GM23338 (cell line): ENCODE results near the gene KRTAP13-1. TPM values are rescaled to one million over a fixed set of nuclear protein-coding genes. Genes with fewer than 3 reads are reported as not detected.

Source experiments
- ATAC-seq: fragments of 200-7000 bp; cut with Tn5 transposase; 3 replicates; pipeline ENCODE4 v1.9.1; 2020
- DNase-seq: peaks from one replicate; pipeline ENCODE4 v3.0.0-alpha.2; 2015; ENCODE audit warnings: low spot score
- H2AFZ ChIP-seq: fragments of 200-600 bp; sonication (generic); 2 replicates; pipeline ENCODE4 v1.8.0; 2016; ENCODE audit warnings: antibody characterized with exemption, mild to moderate bottlenecking, moderate library complexity
- H3F3A ChIP-seq: fragments of 200-600 bp; sonication (generic); replicated peaks from 2 replicates; pipeline ENCODE4 v1.8.0; 2017; ENCODE audit warnings: antibody characterized with exemption, mixed run types, low read depth
- H3K27ac ChIP-seq: fragments of 200-600 bp; sonication (generic); 2 replicates; pipeline ENCODE4 v1.6.1; 2016; ENCODE audit warnings: low read depth
- H3K27me3 ChIP-seq: fragments of 200-600 bp; sonication (generic); 2 replicates; pipeline ENCODE4 v1.8.0; 2016; ENCODE audit warnings: mild to moderate bottlenecking, mixed run types, moderate library complexity; ENCODE audit not compliant: insufficient read depth
- H3K36me3 ChIP-seq: fragments of 200-600 bp; sonication (generic); 2 replicates; pipeline ENCODE4 v1.8.0; 2016; ENCODE audit warnings: mild to moderate bottlenecking; ENCODE audit not compliant: insufficient read depth
- H3K4me1 ChIP-seq: fragments of 200-600 bp; sonication (generic); 2 replicates; pipeline ENCODE4 v1.8.0; 2016; ENCODE audit warnings: mild to moderate bottlenecking, moderate library complexity; ENCODE audit not compliant: insufficient read depth
- H3K4me2 ChIP-seq: fragments of 200-600 bp; sonication (generic); 2 replicates; pipeline ENCODE4 v1.7.1; 2017; ENCODE audit warnings: mixed run types
- H3K4me3 ChIP-seq: fragments of 200-600 bp; sonication (generic); 2 replicates; pipeline ENCODE4 v1.6.1; 2016; ENCODE audit warnings: mixed run types
- H3K79me2 ChIP-seq: fragments of 200-600 bp; sonication (generic); replicated peaks from 2 replicates; pipeline ENCODE4 v1.8.0; 2017; ENCODE audit warnings: mild to moderate bottlenecking; ENCODE audit not compliant: insufficient read depth
- H3K9me2 ChIP-seq: fragments of 200-600 bp; sonication (generic); 2 replicates; pipeline ENCODE4 v1.8.0; 2017; ENCODE audit not compliant: insufficient read depth
- H4K20me1 ChIP-seq: fragments of 200-600 bp; sonication (generic); replicated peaks from 2 replicates; pipeline ENCODE4 v1.8.0; 2017; ENCODE audit warnings: mild to moderate bottlenecking; ENCODE audit not compliant: insufficient read depth
- H3K27ac Mint-ChIP-seq: 2 replicates; pipeline ENCODE4 v1.8.0; 2020; ENCODE audit warnings: inconsistent platforms, mild to moderate bottlenecking, moderate library complexity, mixed read lengths
- H3K27me3 Mint-ChIP-seq: 3 replicates; pipeline ENCODE4 v1.8.0; 2022; ENCODE audit warnings: low read depth, mild to moderate bottlenecking, moderate library complexity, mixed read lengths, inconsistent platforms; ENCODE audit not compliant: insufficient read depth, poor library complexity
- H3K36me3 Mint-ChIP-seq: 3 replicates; pipeline ENCODE4 v1.8.0; 2021; ENCODE audit warnings: low read depth, mild to moderate bottlenecking, inconsistent platforms, moderate library complexity, mixed read lengths
- H3K4me1 Mint-ChIP-seq: 3 replicates; pipeline ENCODE4 v1.8.0; 2020; ENCODE audit warnings: mild to moderate bottlenecking, inconsistent platforms, mixed read lengths
- H3K4me3 Mint-ChIP-seq: 3 replicates; pipeline ENCODE4 v1.8.0; 2021; ENCODE audit warnings: moderate library complexity, mild to moderate bottlenecking, inconsistent platforms, mixed read lengths
- H3K9me3 Mint-ChIP-seq: 3 replicates; pipeline ENCODE4 v1.8.0; 2020; ENCODE audit warnings: moderate library complexity, mild to moderate bottlenecking, inconsistent platforms, mixed read lengths
- CREB1 ChIP-seq: fragments of 250-450 bp; sonication (Bioruptor Pico); IDR thresholded peaks from 2 replicates; pipeline ENCODE4 v1.5.0; 2020; ENCODE audit warnings: low read depth, mild to moderate bottlenecking, moderate library complexity
- EZH2 ChIP-seq: fragments of 200-600 bp; sonication (generic); IDR thresholded peaks from one replicate; pipeline ENCODE4 v1.8.0; 2017; ENCODE audit warnings: antibody characterized with exemption, mild to moderate bottlenecking, low read depth; ENCODE audit not compliant: unreplicated experiment
- EZH2phosphoT487 ChIP-seq: fragments of 200-600 bp; sonication (generic); IDR thresholded peaks from one replicate; pipeline ENCODE4 v1.8.1; 2018; ENCODE audit warnings: antibody characterized with exemption; ENCODE audit not compliant: unreplicated experiment
- JUNB ChIP-seq: IDR thresholded peaks from one replicate; pipeline ENCODE4 v1.6.1; 2016; ENCODE audit warnings: antibody characterized with exemption; ENCODE audit not compliant: unreplicated experiment
- NANOG ChIP-seq: IDR thresholded peaks from 2 replicates; pipeline ENCODE4 v1.6.1; 2016; ENCODE audit warnings: antibody characterized with exemption, borderline replicate concordance
- POLR2AphosphoS5 ChIP-seq: IDR thresholded peaks from 2 replicates; pipeline ENCODE4 v1.6.1; 2016; ENCODE audit warnings: antibody characterized with exemption, low read depth
- STAT1 ChIP-seq: IDR thresholded peaks from one replicate; pipeline ENCODE4 v1.6.1; 2016; ENCODE audit warnings: antibody characterized with exemption; ENCODE audit not compliant: unreplicated experiment
- ZNF114 ChIP-seq: fragments of 250-450 bp; sonication (Bioruptor Pico); IDR thresholded peaks from 2 replicates; pipeline ENCODE4 v1.5.0; 2020; ENCODE audit warnings: mild to moderate bottlenecking, moderate library complexity
- ZNF331 ChIP-seq: fragments of 250-450 bp; sonication (Bioruptor Pico); IDR thresholded peaks from 2 replicates; pipeline ENCODE4 v1.5.0; 2020; ENCODE audit warnings: low read depth, mild to moderate bottlenecking, moderate library complexity
- polyA plus RNA-seq: library from polyadenylated mRNA; unstranded; fragments of >200 nt; fragmentation: Nextera tagmentation; extraction: Ambion mirVana; gene quantifications from 2 replicates; pipeline ENCODE4 v1.2.1, GENCODE V29; 2016
- total RNA-seq: library from RNA; depleted of rRNA; stranded (reverse); fragments of >200 nt; shearing (Covaris generic); gene quantifications from 2 replicates; pipeline ENCODE4 v1.2.3, GENCODE V29; 2014
- TF ChIP-seq, protein P1 (sequence below): fragments of 250-450 bp; sonication (Bioruptor Pico); IDR thresholded peaks from 2 replicates; pipeline ENCODE4 v1.5.0; 2020; ENCODE audit warnings: mild to moderate bottlenecking, moderate library complexity
- TF ChIP-seq, protein P2 (sequence below): IDR thresholded peaks from one replicate; pipeline ENCODE4 v1.6.1; 2018; ENCODE audit warnings: antibody characterized with exemption; ENCODE audit not compliant: unreplicated experiment
- TF ChIP-seq, protein P3 (sequence below), 2 experiments: fragments of 200-600 bp in 1 of 2; sonication (generic) in 1 of 2; conservative IDR thresholded peaks; 2 replicates each; pipeline versions ENCODE4 v1.5.1 to v1.6.1; 2016 to 2017; ENCODE audit warnings: antibody characterized with exemption in 2 of 2, low read depth in 2 of 2, mild to moderate bottlenecking in 2 of 2, moderate library complexity in 1 of 2
- TF ChIP-seq, protein P4 (sequence below): IDR thresholded peaks from 2 replicates; pipeline ENCODE4 v1.6.1; 2016; ENCODE audit warnings: antibody characterized with exemption

KRTAP13-1 gene
- total and polyA plus RNA-seq, 2 experiments from 2014 or later, result not detected

DNA sequence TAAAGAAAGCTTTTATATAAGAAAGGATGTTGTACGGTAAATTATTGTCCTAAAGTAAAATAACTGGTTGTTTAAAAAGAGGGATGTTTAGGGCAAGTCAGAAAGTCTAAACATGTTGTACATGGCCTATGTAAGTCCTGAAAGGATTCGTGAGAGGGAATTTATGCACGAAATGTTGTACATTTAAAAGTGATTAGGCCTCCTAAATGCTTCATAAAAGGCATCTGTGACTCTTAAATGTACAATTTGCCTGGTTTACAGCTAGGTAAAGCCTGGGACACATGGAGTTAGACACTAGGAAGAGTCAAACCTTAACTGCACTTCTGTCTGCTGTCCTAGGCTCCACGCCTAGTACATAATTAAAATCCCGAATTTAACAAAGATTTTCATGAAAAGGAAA is 20.2 kb downstream of the KRTAP13-1 start:
- ATAC-seq (no peak), DNase-seq (no peak)
- no peak overlapping the region for H3K4me2 ChIP-seq
- H3K9me2 ChIP-seq, result peaks cover 14% of the 10 kb centered on the region; the same call in 1 of the 2 replicates
- no peaks in the 10 kb centered on the region for H3K27me3 ChIP-seq
- TF ChIP-seq EZH2phosphoT487 (no peak), ZNF114 (CRISPR knock-in tag) (no peak), STAT1 (no peak), ZNF331 (no peak), CREB1 (CRISPR knock-in tag) (no peak), EZH2 (no peak), POLR2AphosphoS5 (no peak), JUNB (no peak), NANOG (no peak)
- TF ChIP-seq, protein P1, sequence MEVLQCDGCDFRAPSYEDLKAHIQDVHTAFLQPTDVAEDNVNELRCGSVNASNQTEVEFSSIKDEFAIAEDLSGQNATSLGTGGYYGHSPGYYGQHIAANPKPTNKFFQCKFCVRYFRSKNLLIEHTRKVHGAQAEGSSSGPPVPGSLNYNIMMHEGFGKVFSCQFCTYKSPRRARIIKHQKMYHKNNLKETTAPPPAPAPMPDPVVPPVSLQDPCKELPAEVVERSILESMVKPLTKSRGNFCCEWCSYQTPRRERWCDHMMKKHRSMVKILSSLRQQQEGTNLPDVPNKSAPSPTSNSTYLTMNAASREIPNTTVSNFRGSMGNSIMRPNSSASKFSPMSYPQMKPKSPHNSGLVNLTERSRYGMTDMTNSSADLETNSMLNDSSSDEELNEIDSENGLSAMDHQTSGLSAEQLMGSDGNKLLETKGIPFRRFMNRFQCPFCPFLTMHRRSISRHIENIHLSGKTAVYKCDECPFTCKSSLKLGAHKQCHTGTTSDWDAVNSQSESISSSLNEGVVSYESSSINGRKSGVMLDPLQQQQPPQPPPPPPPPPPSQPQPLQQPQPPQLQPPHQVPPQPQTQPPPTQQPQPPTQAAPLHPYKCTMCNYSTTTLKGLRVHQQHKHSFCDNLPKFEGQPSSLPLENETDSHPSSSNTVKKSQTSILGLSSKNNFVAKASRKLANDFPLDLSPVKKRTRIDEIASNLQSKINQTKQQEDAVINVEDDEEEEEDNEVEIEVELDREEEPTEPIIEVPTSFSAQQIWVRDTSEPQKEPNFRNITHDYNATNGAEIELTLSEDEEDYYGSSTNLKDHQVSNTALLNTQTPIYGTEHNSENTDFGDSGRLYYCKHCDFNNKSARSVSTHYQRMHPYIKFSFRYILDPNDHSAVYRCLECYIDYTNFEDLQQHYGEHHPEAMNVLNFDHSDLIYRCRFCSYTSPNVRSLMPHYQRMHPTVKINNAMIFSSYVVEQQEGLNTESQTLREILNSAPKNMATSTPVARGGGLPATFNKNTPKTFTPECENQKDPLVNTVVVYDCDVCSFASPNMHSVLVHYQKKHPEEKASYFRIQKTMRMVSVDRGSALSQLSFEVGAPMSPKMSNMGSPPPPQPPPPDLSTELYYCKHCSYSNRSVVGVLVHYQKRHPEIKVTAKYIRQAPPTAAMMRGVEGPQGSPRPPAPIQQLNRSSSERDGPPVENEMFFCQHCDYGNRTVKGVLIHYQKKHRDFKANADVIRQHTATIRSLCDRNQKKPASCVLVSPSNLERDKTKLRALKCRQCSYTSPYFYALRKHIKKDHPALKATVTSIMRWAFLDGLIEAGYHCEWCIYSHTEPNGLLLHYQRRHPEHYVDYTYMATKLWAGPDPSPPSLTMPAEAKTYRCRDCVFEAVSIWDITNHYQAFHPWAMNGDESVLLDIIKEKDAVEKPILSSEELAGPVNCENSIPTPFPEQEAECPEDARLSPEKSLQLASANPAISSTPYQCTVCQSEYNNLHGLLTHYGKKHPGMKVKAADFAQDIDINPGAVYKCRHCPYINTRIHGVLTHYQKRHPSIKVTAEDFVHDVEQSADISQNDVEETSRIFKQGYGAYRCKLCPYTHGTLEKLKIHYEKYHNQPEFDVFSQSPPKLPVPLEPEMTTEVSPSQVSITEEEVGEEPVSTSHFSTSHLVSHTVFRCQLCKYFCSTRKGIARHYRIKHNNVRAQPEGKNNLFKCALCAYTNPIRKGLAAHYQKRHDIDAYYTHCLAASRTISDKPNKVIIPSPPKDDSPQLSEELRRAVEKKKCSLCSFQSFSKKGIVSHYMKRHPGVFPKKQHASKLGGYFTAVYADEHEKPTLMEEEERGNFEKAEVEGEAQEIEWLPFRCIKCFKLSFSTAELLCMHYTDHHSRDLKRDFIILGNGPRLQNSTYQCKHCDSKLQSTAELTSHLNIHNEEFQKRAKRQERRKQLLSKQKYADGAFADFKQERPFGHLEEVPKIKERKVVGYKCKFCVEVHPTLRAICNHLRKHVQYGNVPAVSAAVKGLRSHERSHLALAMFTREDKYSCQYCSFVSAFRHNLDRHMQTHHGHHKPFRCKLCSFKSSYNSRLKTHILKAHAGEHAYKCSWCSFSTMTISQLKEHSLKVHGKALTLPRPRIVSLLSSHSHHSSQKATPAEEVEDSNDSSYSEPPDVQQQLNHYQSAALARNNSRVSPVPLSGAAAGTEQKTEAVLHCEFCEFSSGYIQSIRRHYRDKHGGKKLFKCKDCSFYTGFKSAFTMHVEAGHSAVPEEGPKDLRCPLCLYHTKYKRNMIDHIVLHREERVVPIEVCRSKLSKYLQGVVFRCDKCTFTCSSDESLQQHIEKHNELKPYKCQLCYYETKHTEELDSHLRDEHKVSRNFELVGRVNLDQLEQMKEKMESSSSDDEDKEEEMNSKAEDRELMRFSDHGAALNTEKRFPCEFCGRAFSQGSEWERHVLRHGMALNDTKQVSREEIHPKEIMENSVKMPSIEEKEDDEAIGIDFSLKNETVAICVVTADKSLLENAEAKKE (CRISPR knock-in tag), result no peak
- TF ChIP-seq, protein P2, sequence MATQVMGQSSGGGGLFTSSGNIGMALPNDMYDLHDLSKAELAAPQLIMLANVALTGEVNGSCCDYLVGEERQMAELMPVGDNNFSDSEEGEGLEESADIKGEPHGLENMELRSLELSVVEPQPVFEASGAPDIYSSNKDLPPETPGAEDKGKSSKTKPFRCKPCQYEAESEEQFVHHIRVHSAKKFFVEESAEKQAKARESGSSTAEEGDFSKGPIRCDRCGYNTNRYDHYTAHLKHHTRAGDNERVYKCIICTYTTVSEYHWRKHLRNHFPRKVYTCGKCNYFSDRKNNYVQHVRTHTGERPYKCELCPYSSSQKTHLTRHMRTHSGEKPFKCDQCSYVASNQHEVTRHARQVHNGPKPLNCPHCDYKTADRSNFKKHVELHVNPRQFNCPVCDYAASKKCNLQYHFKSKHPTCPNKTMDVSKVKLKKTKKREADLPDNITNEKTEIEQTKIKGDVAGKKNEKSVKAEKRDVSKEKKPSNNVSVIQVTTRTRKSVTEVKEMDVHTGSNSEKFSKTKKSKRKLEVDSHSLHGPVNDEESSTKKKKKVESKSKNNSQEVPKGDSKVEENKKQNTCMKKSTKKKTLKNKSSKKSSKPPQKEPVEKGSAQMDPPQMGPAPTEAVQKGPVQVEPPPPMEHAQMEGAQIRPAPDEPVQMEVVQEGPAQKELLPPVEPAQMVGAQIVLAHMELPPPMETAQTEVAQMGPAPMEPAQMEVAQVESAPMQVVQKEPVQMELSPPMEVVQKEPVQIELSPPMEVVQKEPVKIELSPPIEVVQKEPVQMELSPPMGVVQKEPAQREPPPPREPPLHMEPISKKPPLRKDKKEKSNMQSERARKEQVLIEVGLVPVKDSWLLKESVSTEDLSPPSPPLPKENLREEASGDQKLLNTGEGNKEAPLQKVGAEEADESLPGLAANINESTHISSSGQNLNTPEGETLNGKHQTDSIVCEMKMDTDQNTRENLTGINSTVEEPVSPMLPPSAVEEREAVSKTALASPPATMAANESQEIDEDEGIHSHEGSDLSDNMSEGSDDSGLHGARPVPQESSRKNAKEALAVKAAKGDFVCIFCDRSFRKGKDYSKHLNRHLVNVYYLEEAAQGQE, result no peak
- TF ChIP-seq, protein P3, sequence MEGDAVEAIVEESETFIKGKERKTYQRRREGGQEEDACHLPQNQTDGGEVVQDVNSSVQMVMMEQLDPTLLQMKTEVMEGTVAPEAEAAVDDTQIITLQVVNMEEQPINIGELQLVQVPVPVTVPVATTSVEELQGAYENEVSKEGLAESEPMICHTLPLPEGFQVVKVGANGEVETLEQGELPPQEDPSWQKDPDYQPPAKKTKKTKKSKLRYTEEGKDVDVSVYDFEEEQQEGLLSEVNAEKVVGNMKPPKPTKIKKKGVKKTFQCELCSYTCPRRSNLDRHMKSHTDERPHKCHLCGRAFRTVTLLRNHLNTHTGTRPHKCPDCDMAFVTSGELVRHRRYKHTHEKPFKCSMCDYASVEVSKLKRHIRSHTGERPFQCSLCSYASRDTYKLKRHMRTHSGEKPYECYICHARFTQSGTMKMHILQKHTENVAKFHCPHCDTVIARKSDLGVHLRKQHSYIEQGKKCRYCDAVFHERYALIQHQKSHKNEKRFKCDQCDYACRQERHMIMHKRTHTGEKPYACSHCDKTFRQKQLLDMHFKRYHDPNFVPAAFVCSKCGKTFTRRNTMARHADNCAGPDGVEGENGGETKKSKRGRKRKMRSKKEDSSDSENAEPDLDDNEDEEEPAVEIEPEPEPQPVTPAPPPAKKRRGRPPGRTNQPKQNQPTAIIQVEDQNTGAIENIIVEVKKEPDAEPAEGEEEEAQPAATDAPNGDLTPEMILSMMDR (conservative IDR thresholded peaks at IDR 0.05; ENCODE audit: low read depth in 2 of 2), result no peak
- TF ChIP-seq, protein P4, sequence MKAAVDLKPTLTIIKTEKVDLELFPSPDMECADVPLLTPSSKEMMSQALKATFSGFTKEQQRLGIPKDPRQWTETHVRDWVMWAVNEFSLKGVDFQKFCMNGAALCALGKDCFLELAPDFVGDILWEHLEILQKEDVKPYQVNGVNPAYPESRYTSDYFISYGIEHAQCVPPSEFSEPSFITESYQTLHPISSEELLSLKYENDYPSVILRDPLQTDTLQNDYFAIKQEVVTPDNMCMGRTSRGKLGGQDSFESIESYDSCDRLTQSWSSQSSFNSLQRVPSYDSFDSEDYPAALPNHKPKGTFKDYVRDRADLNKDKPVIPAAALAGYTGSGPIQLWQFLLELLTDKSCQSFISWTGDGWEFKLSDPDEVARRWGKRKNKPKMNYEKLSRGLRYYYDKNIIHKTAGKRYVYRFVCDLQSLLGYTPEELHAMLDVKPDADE, result no peak
- no peak overlapping the region for H3K27ac ChIP-seq
- H3K4me3 ChIP-seq, result no peak overlapping the region
- H3K4me1 Mint-ChIP-seq, result no peaks in the 10 kb centered on the region
- H3K36me3 Mint-ChIP-seq, result peaks cover 11% of the 10 kb centered on the region; the same call in 2 of the 3 replicates
- H2AFZ ChIP-seq, result no peak overlapping the region
- H3K79me2 ChIP-seq, result no peaks in the 10 kb centered on the region
- H4K20me1 ChIP-seq, result no peaks in the 10 kb centered on the region
- no peaks in the 10 kb centered on the region for H3F3A ChIP-seq
- peaks cover 12% of the 10 kb centered on the region for H3K36me3 ChIP-seq
- H3K4me3 Mint-ChIP-seq, result no peak overlapping the region
- peaks cover 37% of the 10 kb centered on the region for H3K9me3 Mint-ChIP-seq
- no peaks in the 10 kb centered on the region for H3K4me1 ChIP-seq
- no peak overlapping the region for H3K27ac Mint-ChIP-seq
- peaks cover 2% of the 10 kb centered on the region for H3K27me3 Mint-ChIP-seq
